Activated CD4-positive, CD25-positive, alpha-beta regulatory T cell treated with anti-CD3 and anti-CD28 coated beads, Interleukin-2, amount 50 U/mL, for 24 hours (primary cell): ENCODE data around the gene C11orf21.
A peak's percentile ranks its signal among the peaks of the same experiment; 100 is the strongest.

Experiments
- ATAC-seq, 2 donors: fragments of 150-1000 bp; cut with Tn5 transposase; one replicate each; pipeline ENCODE4 v1.10.0; 2021; ENCODE audit warnings: mild to moderate bottlenecking in 1 of 2, moderate library complexity in 1 of 2

Gene C11orf21

GRCh38 chr11:2307501-2308331 lies 6.0 kb upstream of the C11orf21 start:
- no peak for ATAC-seq

GRCh38 chr11:2306877-2307500 lies 5.3 kb upstream of the C11orf21 start:
- ATAC-seq: no peak

- ATAC-seq: no peak
Measured at GRCh38 chr11:2306452-2306823, 4.7 kb upstream of the C11orf21 start.

- no peak for ATAC-seq
Measured at GRCh38 chr11:2305788-2306451, 4.2 kb upstream of the C11orf21 start.

- ATAC-seq: peak; percentile 58 to 59
Measured at GRCh38 chr11:2305140-2305778, 3.5 kb upstream of the C11orf21 start.

GRCh38 chr11:2304506-2305139 lies 2.9 kb upstream of the C11orf21 start:
- no peak for ATAC-seq

- ATAC-seq: no peak
Measured at GRCh38 chr11:2303627-2304505, 2.1 kb upstream of the C11orf21 start.

- no peak for ATAC-seq
Measured at GRCh38 chr11:2302896-2303626, 1.3 kb upstream of the C11orf21 start.

- peak; percentile 25 to 40 for ATAC-seq
Measured at GRCh38 chr11:2302306-2302895, 683 bp upstream of the C11orf21 start.

GRCh38 chr11:2300936-2301630 lies 635 bp downstream of the C11orf21 start:
- ATAC-seq: peak; percentile 5 to 17

- ATAC-seq: no peak
Measured at GRCh38 chr11:2300290-2300935, 1.3 kb downstream of the C11orf21 start.

- no peak for ATAC-seq
Measured at GRCh38 chr11:2299773-2300172, 1.9 kb downstream of the C11orf21 start.

GRCh38 chr11:2298795-2299761 lies 2.6 kb downstream of the C11orf21 start:
- no peak for ATAC-seq

GRCh38 chr11:2298131-2298794 lies 3.5 kb downstream of the C11orf21 start:
- ATAC-seq: no peak

GRCh38 chr11:2297623-2298030 lies 4.1 kb downstream of the C11orf21 start:
- no peak for ATAC-seq

GRCh38 chr11:2296913-2297622 lies 4.7 kb downstream of the C11orf21 start:
- no peak for ATAC-seq
